Measurements from ENCODE around the gene EPHB3. TPM values are rescaled to one million over a fixed set of nuclear protein-coding genes. Genes with fewer than 3 reads are reported as not detected.

Gene EPHB3
- total RNA-seq (2014; rRNA removed; shearing (Covaris generic)), result 29.4 and 30.5 TPM in 2 replicates

- DNase-seq (ENCODE audit: low spot score), result peak; percentile 100
These were observed at the start of gene EPHB3 for GRCh38 chr3:184561061-184561912. TSS of gene EPHB3 (plus strand) at chr3:184561785. CDS start at chr3:184562236, 451 bp downstream.

- no peak for DNase-seq (ENCODE audit: low spot score)
These were observed 49.0 kb upstream of the EPHB3 start for GRCh38 chr3:184512621-184513020.

- peak; percentile 80 for DNase-seq (ENCODE audit: low spot score)
These were observed 48.1 kb upstream of the EPHB3 start for GRCh38 chr3:184513276-184514170.

GRCh38 chr3:184514171-184514490 lies 47.5 kb upstream of the EPHB3 start:
- DNase-seq (ENCODE audit: low spot score), result no peak

GRCh38 chr3:184523825-184524615 lies 37.6 kb upstream of the EPHB3 start:
- peak; percentile 35 for DNase-seq (ENCODE audit: low spot score)

- DNase-seq (ENCODE audit: low spot score), result no peak
These were observed 36.6 kb upstream of the EPHB3 start for GRCh38 chr3:184524981-184525336.

GRCh38 chr3:184525337-184526087 lies 36.1 kb upstream of the EPHB3 start:
- no peak for DNase-seq (ENCODE audit: low spot score)

- DNase-seq (ENCODE audit: low spot score), result no peak
These were observed 35.5 kb upstream of the EPHB3 start for GRCh38 chr3:184526088-184526433.

- peak; percentile 36 for DNase-seq (ENCODE audit: low spot score)
These were observed 29.8 kb upstream of the EPHB3 start for GRCh38 chr3:184531626-184532280.

GRCh38 chr3:184532940-184533732 lies 28.4 kb upstream of the EPHB3 start:
- no peak for DNase-seq (ENCODE audit: low spot score)

- no peak for DNase-seq (ENCODE audit: low spot score)
These were observed 23.5 kb upstream of the EPHB3 start for GRCh38 chr3:184537885-184538665.

- DNase-seq (ENCODE audit: low spot score), result no peak
These were observed 22.7 kb upstream of the EPHB3 start for GRCh38 chr3:184538666-184539431.

GRCh38 chr3:184539801-184540435 lies 21.7 kb upstream of the EPHB3 start:
- no peak for DNase-seq (ENCODE audit: low spot score)

- peak; percentile 90 for DNase-seq (ENCODE audit: low spot score)
These were observed 20.6 kb upstream of the EPHB3 start for GRCh38 chr3:184540777-184541681.

GRCh38 chr3:184541886-184542562 lies 19.6 kb upstream of the EPHB3 start:
- no peak for DNase-seq (ENCODE audit: low spot score)

- no peak for DNase-seq (ENCODE audit: low spot score)
These were observed 19.0 kb upstream of the EPHB3 start for GRCh38 chr3:184542577-184542976.

Data from HT-29 (cell line).